NCI-H1105 (cell line): ENCODE measurements around the gene NHSL2.
"Not testable (repeated sequence)": the region's sequence is repeated elsewhere in the genome, so short reads cannot be mapped to it uniquely, and the experiment has no call there.

Experiments
- DNase-seq: peaks from one replicate; lab custom pipeline; 2025; lab: John Stamatoyannopoulos, UW

The NHSL2 gene

DNA sequence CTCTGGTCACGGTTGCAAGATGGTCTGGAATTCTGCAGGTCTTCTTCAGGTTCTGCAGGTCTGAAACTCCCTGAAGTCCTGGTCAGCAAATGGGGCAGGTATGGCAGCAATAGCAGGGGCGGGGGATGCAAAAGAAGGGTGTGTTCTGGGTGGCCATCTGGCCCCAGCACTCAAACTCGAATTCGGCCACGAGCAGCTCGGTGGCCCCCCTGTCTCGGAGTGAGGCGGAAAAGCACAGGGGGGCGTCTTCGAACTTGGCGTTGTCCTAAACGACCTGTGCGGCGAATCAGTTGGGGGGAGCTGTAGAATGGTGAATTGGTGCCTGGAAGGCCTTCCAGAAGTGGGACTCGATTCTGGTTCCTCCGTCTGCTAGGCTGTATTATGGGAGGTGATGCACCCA, 219.0 kb downstream of the NHSL2 start:
- no peak for DNase-seq

- DNase-seq, result no peak
These were observed 219.6 kb downstream of the NHSL2 start for GRCh38 chrX:72130156-72130761.

DNA sequence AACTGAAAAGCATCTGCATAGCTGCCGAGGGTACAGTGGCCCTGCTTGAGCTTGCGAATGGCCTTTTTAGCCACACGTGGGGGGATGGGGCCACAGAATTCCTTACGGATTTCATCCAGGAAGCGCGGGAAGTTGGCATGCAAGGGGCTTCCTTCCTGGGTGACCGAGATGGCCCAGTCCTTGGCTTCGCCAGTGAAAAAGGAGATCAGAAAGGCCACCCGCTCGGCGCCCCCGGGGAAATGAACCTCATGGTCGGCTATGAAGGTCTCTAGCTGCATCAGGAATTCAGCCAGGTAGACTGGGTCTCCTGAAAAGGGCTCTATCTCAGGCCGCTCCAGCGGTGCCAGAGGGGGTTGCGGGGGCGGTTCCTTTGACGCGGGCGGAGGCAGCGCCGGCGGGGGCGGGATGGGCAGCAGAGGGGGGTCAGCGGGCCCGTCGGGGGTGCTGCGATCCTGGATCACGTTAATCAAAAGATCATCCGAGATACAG, 220.2 kb downstream of the NHSL2 start:
- DNase-seq, result no peak

DNA sequence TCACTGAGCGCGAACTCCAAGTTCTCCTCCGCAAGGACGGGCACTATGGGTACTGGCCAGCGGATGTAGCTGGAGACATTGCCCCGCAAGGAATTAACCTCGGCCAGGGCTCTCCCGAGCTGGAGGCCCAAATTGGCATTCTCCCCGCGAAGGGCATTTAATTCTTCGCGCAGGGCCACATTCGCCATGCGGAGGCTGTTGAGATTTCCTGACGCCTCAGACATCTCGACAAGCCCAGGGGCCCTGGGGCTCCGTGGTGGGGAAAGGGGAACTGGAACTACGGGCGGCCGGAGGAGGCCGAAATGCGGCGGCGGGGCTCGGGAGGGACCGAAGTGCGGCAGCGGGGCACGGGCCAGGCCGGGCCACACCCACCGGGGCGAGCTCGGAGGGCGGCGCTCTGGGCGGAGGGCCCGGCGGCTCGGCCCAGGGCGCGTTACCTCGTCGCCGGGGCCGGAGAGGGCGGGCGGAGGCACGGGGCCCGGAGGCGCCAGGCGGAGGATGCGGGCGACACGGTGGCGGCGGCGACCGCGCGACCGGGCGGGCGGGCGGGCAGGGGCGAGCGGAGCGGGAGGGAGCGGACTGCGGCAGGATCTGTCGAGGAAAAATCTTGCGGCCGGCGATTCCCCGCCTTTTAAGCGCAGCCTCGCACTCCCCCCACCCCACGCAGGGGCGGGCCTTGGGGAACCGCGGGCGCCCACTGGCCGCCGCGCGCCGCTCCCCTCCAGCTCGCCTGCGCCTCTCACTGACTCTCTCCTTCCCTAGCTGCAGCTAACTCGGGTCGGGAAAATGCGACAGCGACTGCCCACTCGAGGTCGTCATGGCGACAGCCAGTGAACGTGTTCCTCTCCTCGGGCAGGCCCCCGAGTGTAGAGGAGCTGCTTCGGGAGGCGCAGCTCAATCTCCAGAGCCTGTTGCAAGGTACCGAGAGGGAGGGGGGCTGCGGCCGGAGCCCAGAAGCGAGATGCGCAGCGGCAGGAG, 221.0 kb downstream of the NHSL2 start, which contains the start of gene RTL5:
Gene RTL5, minus strand, starts transcription at position 599 of the 978 bp plus-strand sequence.
- peak; percentile 89 for DNase-seq

- no peak for DNase-seq
These were observed 221.8 kb downstream of the NHSL2 start for GRCh38 chrX:72132456-72132855.

- no peak for DNase-seq
These were observed 223.4 kb downstream of the NHSL2 start for GRCh38 chrX:72133851-72134546.

- DNase-seq, result no peak
These were observed 227.3 kb downstream of the NHSL2 start for GRCh38 chrX:72137846-72138495.

DNA sequence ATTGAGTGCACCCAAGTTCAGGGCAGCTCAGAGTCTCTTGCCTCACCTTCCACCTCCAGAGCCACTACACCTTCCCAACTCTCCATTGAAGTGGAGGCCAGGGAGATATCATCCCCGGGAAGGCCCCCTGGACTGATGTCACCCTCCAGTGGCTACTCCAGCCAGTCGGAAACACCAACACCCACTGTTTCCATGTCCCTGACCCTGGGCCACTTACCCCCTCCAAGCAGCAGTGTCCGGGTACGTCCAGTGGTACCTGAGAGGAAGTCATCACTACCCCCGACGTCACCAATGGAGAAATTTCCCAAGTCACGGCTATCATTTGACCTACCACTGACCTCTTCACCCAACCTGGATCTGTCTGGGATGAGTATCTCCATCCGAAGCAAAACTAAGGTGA, 228.9 kb downstream of the NHSL2 start:
- DNase-seq, result no peak

DNA sequence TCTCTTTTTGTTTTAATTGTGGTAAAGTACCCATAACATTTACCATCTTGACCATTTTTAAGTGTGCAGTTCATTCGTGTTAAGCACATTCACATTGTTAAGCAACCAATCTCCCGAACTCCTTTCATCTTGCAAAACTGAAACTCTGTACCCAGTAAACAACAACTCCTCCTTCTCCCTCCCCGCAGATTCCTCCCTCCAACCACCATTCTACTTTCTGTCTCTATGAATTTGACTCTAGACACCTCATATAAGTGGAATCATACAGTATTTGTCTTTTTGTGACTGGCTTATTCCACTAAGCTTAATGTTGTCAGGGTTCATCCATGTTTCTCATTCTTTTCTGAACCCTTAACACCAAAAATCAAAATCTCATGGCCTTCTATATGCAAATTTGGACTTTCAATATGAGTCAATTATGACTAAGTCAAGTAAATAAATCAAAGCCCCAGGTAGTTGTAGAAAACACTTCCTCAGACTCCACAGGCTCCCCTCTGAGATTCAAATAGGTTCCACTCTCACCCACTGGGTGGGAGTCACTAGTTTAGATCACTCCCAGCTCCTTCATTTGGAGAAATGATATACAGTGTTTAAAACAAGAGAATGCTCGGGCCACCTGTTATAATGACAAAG, 230.8 kb downstream of the NHSL2 start:
- DNase-seq, result no peak

DNA sequence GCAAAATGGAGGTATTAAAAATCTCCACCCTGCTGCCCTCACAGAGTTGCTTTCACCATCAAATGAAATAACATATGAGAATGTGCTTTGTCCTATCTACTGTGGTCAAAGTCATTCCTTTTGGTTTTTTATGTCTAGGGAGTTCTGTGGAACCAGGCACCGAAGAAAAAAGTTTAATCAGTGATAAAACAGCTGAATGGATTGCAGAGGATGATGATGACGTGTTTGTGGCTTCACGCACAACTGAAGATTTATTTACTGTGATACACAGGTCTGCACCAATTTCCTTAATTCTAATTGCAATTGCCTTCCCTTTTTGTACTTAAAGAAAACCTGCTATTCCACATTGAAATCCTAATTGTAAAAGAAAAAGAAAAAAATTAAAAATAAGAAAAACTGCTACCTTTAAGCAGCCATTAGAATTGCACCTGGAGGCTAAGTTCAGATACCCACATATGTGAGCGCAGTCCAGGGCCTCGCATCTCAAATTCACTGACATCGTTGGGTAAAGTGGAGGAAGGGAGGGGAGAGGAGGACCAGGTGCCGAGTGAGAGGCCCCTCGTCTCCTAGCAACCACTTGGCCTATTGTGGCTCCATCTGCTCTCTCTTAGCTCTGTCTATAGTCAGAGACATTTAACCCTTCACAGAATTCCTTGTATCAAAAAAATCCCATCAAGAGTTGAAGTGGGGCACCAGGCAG, 231.6 kb downstream of the NHSL2 start:
- peak; percentile 88 for DNase-seq

DNA sequence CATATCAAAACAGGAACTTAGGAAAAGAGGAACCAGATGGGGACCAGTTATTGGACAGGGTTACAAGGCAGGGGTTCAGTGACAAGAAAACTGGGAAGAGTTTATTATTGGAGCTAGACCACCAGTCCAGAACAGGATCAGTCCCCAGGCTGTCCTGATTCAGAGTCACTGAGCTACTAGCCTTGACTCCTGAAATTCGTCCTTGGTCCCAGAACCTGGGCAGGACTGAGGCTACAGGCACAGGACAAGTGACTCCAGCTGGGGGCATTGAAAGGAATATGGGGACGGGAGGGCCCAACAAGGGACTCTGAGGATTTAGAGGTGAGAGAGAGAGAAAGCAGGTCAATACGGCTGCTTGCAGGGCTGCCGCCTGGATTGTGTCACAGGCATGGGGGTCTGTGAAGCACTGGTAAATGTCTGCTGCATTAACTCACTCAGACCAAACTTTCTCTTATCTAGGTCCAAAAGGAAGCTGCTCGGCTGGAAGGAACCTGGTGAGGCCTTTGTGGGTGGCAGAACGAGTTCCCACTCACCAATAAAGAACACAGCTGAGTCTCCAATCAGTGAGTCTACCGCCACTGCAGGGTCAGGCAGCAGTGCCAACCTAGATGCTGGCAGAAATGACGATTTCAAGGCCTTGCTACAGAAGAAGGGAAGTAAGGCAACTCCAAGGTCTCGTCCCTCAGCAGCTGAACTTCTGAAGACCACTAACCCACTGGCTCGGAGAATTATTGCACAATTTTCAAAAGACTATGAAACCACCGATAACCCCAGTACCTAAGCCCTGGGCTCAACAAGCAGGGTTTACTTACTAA, 232.4 kb downstream of the NHSL2 start:
- no peak for DNase-seq

GRCh38 chrX:72143609-72143907, 232.9 kb downstream of the NHSL2 start:
- no peak for DNase-seq

- no peak for DNase-seq
These were observed 234.5 kb downstream of the NHSL2 start for GRCh38 chrX:72145181-72145580.

GRCh38 chrX:72146527-72146926, 235.9 kb downstream of the NHSL2 start:
- no peak for DNase-seq

GRCh38 chrX:72158773-72159172, 248.1 kb downstream of the NHSL2 start:
- no peak for DNase-seq

- DNase-seq, result no peak
These were observed 249.1 kb downstream of the NHSL2 start for GRCh38 chrX:72159769-72160168.

DNA sequence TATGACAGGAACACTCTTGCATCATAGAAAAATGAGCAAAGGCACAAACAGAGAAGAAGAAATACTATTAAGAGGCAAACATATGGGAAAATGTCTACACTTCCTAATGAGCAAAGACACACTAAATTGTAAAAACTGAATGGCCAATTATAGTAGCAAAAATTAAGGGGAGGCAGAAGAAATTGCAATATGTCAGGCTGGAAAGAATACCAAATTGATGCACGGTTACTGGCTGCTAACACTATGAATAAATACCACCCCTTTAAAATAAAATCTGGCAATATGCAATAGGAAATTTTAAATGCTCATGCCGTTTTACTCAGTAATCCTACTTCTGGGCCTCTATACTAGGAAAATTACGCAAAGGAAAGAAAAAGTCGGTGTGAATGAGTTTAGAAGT, 254.9 kb downstream of the NHSL2 start:
- DNase-seq, result no peak

- no peak for DNase-seq
These were observed 258.5 kb downstream of the NHSL2 start for GRCh38 chrX:72169008-72169728.

GRCh38 chrX:72176289-72176688, 265.6 kb downstream of the NHSL2 start:
- DNase-seq, result not testable (repeated sequence)
